Measurements from ENCODE around the gene PYGO2.

PYGO2 gene

GRCh38 chr1:154975409-154976059 lies 14.0 kb upstream of the PYGO2 start:
- Histone ChIP-seq H3K14ac (ENCODE audit: low read length) (peak overlapping the region; percentile 86), H3K9me3 (ENCODE audit: insufficient read depth, low read depth, low read length) (no peaks in the 10 kb centered on the region), H3K4me2 (ENCODE audit: low read length) (peak overlapping the region; percentile 91), H3K4me3 (ENCODE audit: low read depth, low read length) (peak overlapping the region; percentile 80), H2AFZ (ENCODE audit: insufficient read depth, low read length, poor library complexity) (no peak overlapping the region), H4K8ac (ENCODE audit: low read depth, low read length) (peak overlapping the region; percentile 86), H3K36me3 (ENCODE audit: control insufficient read depth in 1 of 2, insufficient read depth in 2 of 2, low read length in 2 of 2) (peaks cover 6% of the 10 kb centered on the region in 2 experiments), H2BK120ac (ENCODE audit: insufficient read depth, low read length, poor library complexity) (peak overlapping the region; percentile 88), H3K79me1 (ENCODE audit: low read length) (peaks cover 30% of the 10 kb centered on the region), H3K4ac (ENCODE audit: low read depth, low read length) (peak overlapping the region; percentile 89), H4K91ac (ENCODE audit: low read depth, low read length) (peak overlapping the region; percentile 79), H3K18ac (ENCODE audit: low read length) (peak overlapping the region; percentile 89), H3K9ac (ENCODE audit: low read length) (peak overlapping the region; percentile 85), H4K12ac (ENCODE audit: low read depth, low read length) (peak overlapping the region; percentile 28), H2BK12ac (ENCODE audit: low read length) (no peak overlapping the region), H3K4me1 (ENCODE audit: control insufficient read depth in 1 of 2, insufficient read depth in 2 of 2, low read length in 2 of 2) (peaks cover 11 to 16% of the 10 kb centered on the region in 2 experiments), H3K79me2 (ENCODE audit: control insufficient read depth, insufficient read depth, low read length, poor library complexity) (peaks cover 17% of the 10 kb centered on the region), H2AK5ac (ENCODE audit: low read length) (peak overlapping the region; percentile 92), H3K27ac (ENCODE audit: low read depth, low read length) (peak overlapping the region; percentile 94), H2BK5ac (ENCODE audit: low read depth, low read length, poor library complexity) (peak overlapping the region; percentile 53), H3K23ac (ENCODE audit: low read length) (no peak overlapping the region), H3K27me3 (ENCODE audit: insufficient read depth, low read length) (no peaks in the 10 kb centered on the region)
- no CpG with 5 or more reads among the region's 24 CpGs for WGBS (ENCODE audit: extremely low coverage, insufficient coverage, insufficient read length)
- peak; percentile 15 to 49 for DNase-seq

- Histone ChIP-seq H4K12ac (ENCODE audit: low read depth, low read length) (no peak overlapping the region), H2BK120ac (ENCODE audit: insufficient read depth, low read length, poor library complexity) (peak overlapping the region; percentile 88), H3K9ac (ENCODE audit: low read length) (peak overlapping the region; percentile 85), H3K14ac (ENCODE audit: low read length) (peak overlapping the region; percentile 45), H2AFZ (ENCODE audit: insufficient read depth, low read length, poor library complexity) (no peak overlapping the region), H2BK12ac (ENCODE audit: low read length) (no peak overlapping the region), H3K18ac (ENCODE audit: low read length) (no peak overlapping the region), H3K36me3 (ENCODE audit: control insufficient read depth in 1 of 2, insufficient read depth in 2 of 2, low read length in 2 of 2) (peaks cover 2 to 6% of the 10 kb centered on the region in 2 experiments), H3K4me3 (ENCODE audit: low read depth, low read length) (peak overlapping the region; percentile 80), H3K4ac (ENCODE audit: low read depth, low read length) (no peak overlapping the region), H4K8ac (ENCODE audit: low read depth, low read length) (peak overlapping the region; percentile 86), H3K4me2 (ENCODE audit: low read length) (peak overlapping the region; percentile 91), H3K9me3 (ENCODE audit: insufficient read depth, low read depth, low read length) (no peaks in the 10 kb centered on the region), H2AK5ac (ENCODE audit: low read length) (no peak overlapping the region), H3K27ac (ENCODE audit: low read depth, low read length) (peak overlapping the region; percentile 94), H3K27me3 (ENCODE audit: insufficient read depth, low read length) (no peaks in the 10 kb centered on the region), H3K79me2 (ENCODE audit: control insufficient read depth, insufficient read depth, low read length, poor library complexity) (peaks cover 22% of the 10 kb centered on the region), H3K23ac (ENCODE audit: low read length) (no peak overlapping the region), H3K79me1 (ENCODE audit: low read length) (peaks cover 36% of the 10 kb centered on the region), H3K4me1 (ENCODE audit: control insufficient read depth in 1 of 2, insufficient read depth in 2 of 2, low read length in 2 of 2) (peaks cover 15 to 22% of the 10 kb centered on the region in 2 experiments), H2BK5ac (ENCODE audit: low read depth, low read length, poor library complexity) (peak overlapping the region; percentile 81), H4K91ac (ENCODE audit: low read depth, low read length) (peak overlapping the region; percentile 79)
- no CpG with 5 or more reads among the region's 30 CpGs for WGBS (ENCODE audit: extremely low coverage, insufficient coverage, insufficient read length)
- DNase-seq: peak; percentile 97 to 100
Measured at GRCh38 chr1:154974808-154975408, 13.3 kb upstream of the PYGO2 start.

GRCh38 chr1:154974102-154974807 lies 12.7 kb upstream of the PYGO2 start, which contains the start of gene CKS1B:
Gene CKS1B, plus strand, starts transcription at chr1:154974681. Its CDS starts 65 bp downstream, at chr1:154974746.
- H2AK5ac ChIP-seq (ENCODE audit: low read length): peak within 1 kb of the TSS; percentile 92
- peak within 1 kb of the TSS; percentile 89 for H3K4ac ChIP-seq (ENCODE audit: low read depth, low read length)
- DNase-seq: peak; percentile 100
- H2BK12ac ChIP-seq (ENCODE audit: low read length): no peak within 1 kb of the TSS
- peak within 1 kb of the TSS; percentile 94 for H3K4me3 ChIP-seq (ENCODE audit: low read depth, low read length)
- H3K79me2 ChIP-seq (ENCODE audit: control insufficient read depth, insufficient read depth, low read length, poor library complexity): peaks cover 26% of the 10 kb centered on the region
- H3K14ac ChIP-seq (ENCODE audit: low read length): peak within 1 kb of the TSS; percentile 86
- peak within 1 kb of the TSS; percentile 91 for H3K4me2 ChIP-seq (ENCODE audit: low read length)
- peak within 1 kb of the TSS; percentile 89 for H3K18ac ChIP-seq (ENCODE audit: low read length)
- H2BK120ac ChIP-seq (ENCODE audit: insufficient read depth, low read length, poor library complexity): peak within 1 kb of the TSS; percentile 88
- peaks cover under 1 to 3% of the 10 kb centered on the region in 2 experiments for H3K36me3 ChIP-seq (ENCODE audit: control insufficient read depth in 1 of 2, insufficient read depth in 2 of 2, low read length in 2 of 2)
- peak within 1 kb of the TSS; percentile 82 for H4K12ac ChIP-seq (ENCODE audit: low read depth, low read length)
- H2BK5ac ChIP-seq (ENCODE audit: low read depth, low read length, poor library complexity): peak within 1 kb of the TSS; percentile 91
- H4K8ac ChIP-seq (ENCODE audit: low read depth, low read length): peak within 1 kb of the TSS; percentile 87
- peaks cover 36% of the 10 kb centered on the region for H3K79me1 ChIP-seq (ENCODE audit: low read length)
- H2AFZ ChIP-seq (ENCODE audit: insufficient read depth, low read length, poor library complexity): peak within 1 kb of the TSS; percentile 78
- peak within 1 kb of the TSS; percentile 100 for H3K27ac ChIP-seq (ENCODE audit: low read depth, low read length)
- H4K91ac ChIP-seq (ENCODE audit: low read depth, low read length): peak within 1 kb of the TSS; percentile 96
- peaks cover 22 to 29% of the 10 kb centered on the region in 2 experiments for H3K4me1 ChIP-seq (ENCODE audit: control insufficient read depth in 1 of 2, insufficient read depth in 2 of 2, low read length in 2 of 2)
- H3K9me3 ChIP-seq (ENCODE audit: insufficient read depth, low read depth, low read length): no peaks in the 10 kb centered on the region
- no peak within 1 kb of the TSS for H3K23ac ChIP-seq (ENCODE audit: low read length)
- H3K27me3 ChIP-seq (ENCODE audit: insufficient read depth, low read length): no peaks in the 10 kb centered on the region
- peak within 1 kb of the TSS; percentile 98 for H3K9ac ChIP-seq (ENCODE audit: low read length)
- no CpG with 5 or more reads among the region's 47 CpGs for WGBS (ENCODE audit: extremely low coverage, insufficient coverage, insufficient read length)

- H3K4me1 ChIP-seq (ENCODE audit: control insufficient read depth in 1 of 2, insufficient read depth in 2 of 2, low read length in 2 of 2): peaks cover 29 to 36% of the 10 kb centered on the region in 2 experiments
- H3K27ac ChIP-seq (ENCODE audit: low read depth, low read length): peak overlapping the region; percentile 100
- H3K9ac ChIP-seq (ENCODE audit: low read length): peak overlapping the region; percentile 98
- peaks cover 31% of the 10 kb centered on the region for H3K79me2 ChIP-seq (ENCODE audit: control insufficient read depth, insufficient read depth, low read length, poor library complexity)
- H3K14ac ChIP-seq (ENCODE audit: low read length): peak overlapping the region; percentile 97
- peak overlapping the region; percentile 71 for H3K4me2 ChIP-seq (ENCODE audit: low read length)
- no peak overlapping the region for H2BK12ac ChIP-seq (ENCODE audit: low read length)
- no peaks in the 10 kb centered on the region for H3K27me3 ChIP-seq (ENCODE audit: insufficient read depth, low read length)
- H2AK5ac ChIP-seq (ENCODE audit: low read length): no peak overlapping the region
- H4K12ac ChIP-seq (ENCODE audit: low read depth, low read length): peak overlapping the region; percentile 82
- H3K23ac ChIP-seq (ENCODE audit: low read length): no peak overlapping the region
- WGBS (ENCODE audit: extremely low coverage, insufficient coverage, insufficient read length): no CpG with 5 or more reads among the region's 37 CpGs
- H2BK120ac ChIP-seq (ENCODE audit: insufficient read depth, low read length, poor library complexity): peak overlapping the region; percentile 97
- no peak overlapping the region for H3K4ac ChIP-seq (ENCODE audit: low read depth, low read length)
- peaks cover 3 to 8% of the 10 kb centered on the region in 2 experiments for H3K36me3 ChIP-seq (ENCODE audit: control insufficient read depth in 1 of 2, insufficient read depth in 2 of 2, low read length in 2 of 2)
- peak; percentile 100 for DNase-seq
- H3K4me3 ChIP-seq (ENCODE audit: low read depth, low read length): peak overlapping the region; percentile 76
- H2BK5ac ChIP-seq (ENCODE audit: low read depth, low read length, poor library complexity): peak overlapping the region; percentile 99
- H3K79me1 ChIP-seq (ENCODE audit: low read length): peaks cover 36% of the 10 kb centered on the region
- H4K91ac ChIP-seq (ENCODE audit: low read depth, low read length): peak overlapping the region; percentile 98
- no peaks in the 10 kb centered on the region for H3K9me3 ChIP-seq (ENCODE audit: insufficient read depth, low read depth, low read length)
- peak overlapping the region; percentile 97 for H4K8ac ChIP-seq (ENCODE audit: low read depth, low read length)
- no peak overlapping the region for H2AFZ ChIP-seq (ENCODE audit: insufficient read depth, low read length, poor library complexity)
- H3K18ac ChIP-seq (ENCODE audit: low read length): peak overlapping the region; percentile 69
Measured at GRCh38 chr1:154973344-154974101, 11.9 kb upstream of the PYGO2 start.

All from trophoblast cell (in vitro differentiated cells and primary cell).